ENCODE data around the gene BCL6B. TPM values are rescaled to one million over a fixed set of nuclear protein-coding genes. Genes with fewer than 3 reads are reported as not detected.

BCL6B gene
- total and polyA plus RNA-seq, 10 of the 15 experiments (the other 5 are each of a cell fraction or from before 2014, with no cell fraction given): 0.06 to 0.85 (median 0.11) TPM; not detected in 1

DNA sequence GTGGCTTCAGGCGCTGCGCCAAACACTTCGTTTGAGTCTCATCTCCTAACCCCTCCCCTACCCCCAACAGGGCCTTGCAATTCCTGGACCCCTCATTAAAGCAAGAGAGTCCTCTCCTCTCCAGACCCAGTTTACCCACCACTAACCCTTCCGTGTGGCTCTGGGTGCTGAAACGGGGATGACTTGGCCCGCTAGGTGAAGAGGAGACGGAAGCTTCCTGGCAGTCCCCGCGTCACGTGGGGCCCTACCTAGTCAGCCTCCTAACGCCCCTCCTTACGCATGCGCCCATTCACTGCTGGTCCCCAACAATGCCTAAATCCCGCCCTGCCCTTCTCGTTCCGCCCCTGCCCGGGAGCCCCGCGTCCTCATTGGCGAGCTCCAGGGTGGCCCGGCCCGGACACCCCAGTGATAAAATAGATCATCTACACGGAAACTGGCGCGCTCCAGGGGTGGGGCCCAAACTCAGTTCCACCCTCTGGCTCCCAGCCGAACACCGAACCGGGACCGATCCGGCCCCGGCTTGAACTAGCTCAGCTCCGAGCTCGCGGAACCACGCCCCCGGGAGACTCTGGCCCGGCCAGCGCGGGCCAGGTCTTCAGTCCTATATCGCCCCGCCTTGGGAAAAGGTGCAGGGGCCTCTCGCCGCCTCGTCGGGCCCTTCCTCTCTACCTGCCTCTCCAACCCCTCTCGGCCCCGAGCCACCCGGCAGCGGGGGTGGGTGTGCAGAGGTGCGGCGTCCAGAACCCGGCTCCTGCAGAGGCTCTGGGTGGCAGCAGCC, 12.9 kb downstream of the BCL6B start, which contains the start of gene SLC16A13 (continued):
- TF ChIP-seq BRCA1 (IDR thresholded peaks at IDR 0.05; ENCODE audit: low read depth, low read length): no peak
- no peak for TF ChIP-seq IRF3 (IDR thresholded peaks at IDR 0.05)
- TF ChIP-seq TCF3 (IDR thresholded peaks at IDR 0.05; ENCODE audit: borderline replicate concordance, insufficient read depth, low read depth, low read length): no peak
- TF ChIP-seq TBL1XR1 (IDR thresholded peaks at IDR 0.05; ENCODE audit: low read depth, low read length): no peak
- no peak for TF ChIP-seq BCLAF1 (IDR thresholded peaks at IDR 0.05)
- peak in 1 of 2 experiments; percentile 27; a peak in 1 of 4 replicates for TF ChIP-seq EP300 (IDR thresholded peaks at IDR 0.05; ENCODE audit: borderline replicate concordance in 1 of 2, control insufficient read depth in 1 of 2, low read depth in 2 of 2, low read length in 2 of 2)
- TF ChIP-seq, protein P1, sequence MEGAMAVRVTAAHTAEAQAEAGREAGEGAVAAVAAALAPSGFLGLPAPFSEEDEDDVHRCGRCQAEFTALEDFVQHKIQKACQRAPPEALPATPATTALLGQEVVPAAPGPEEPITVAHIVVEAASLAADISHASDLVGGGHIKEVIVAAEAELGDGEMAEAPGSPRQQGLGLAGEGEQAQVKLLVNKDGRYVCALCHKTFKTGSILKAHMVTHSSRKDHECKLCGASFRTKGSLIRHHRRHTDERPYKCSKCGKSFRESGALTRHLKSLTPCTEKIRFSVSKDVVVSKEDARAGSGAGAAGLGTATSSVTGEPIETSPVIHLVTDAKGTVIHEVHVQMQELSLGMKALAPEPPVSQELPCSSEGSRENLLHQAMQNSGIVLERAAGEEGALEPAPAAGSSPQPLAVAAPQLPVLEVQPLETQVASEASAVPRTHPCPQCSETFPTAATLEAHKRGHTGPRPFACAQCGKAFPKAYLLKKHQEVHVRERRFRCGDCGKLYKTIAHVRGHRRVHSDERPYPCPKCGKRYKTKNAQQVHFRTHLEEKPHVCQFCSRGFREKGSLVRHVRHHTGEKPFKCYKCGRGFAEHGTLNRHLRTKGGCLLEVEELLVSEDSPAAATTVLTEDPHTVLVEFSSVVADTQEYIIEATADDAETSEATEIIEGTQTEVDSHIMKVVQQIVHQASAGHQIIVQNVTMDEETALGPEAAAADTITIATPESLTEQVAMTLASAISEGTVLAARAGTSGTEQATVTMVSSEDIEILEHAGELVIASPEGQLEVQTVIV (IDR thresholded peaks at IDR 0.05; ENCODE audit: borderline replicate concordance, partially characterized antibody): peak; percentile 34
- no peak for TF ChIP-seq SIX5 (IDR thresholded peaks at IDR 0.05; ENCODE audit: low read depth, low read length, severe bottlenecking)
- TF ChIP-seq TARDBP (IDR thresholded peaks at IDR 0.05; ENCODE audit: borderline replicate concordance): 0 out of 2 replicates have a peak, but pooled peaks have one; percentile 52
- TF ChIP-seq YBX1 (IDR thresholded peaks at IDR 0.05): no peak
- 0 out of 4 replicates have a peak, but pooled peaks of 1 of the 2 experiments have one; percentile 35 for TF ChIP-seq ETV6 (conservative IDR thresholded peaks at IDR 0.05 in 1 of 2, IDR thresholded peaks at IDR 0.05 in 1 of 2; ENCODE audit: borderline replicate concordance in 1 of 2, low read depth in 1 of 2)
- TF ChIP-seq ZNF217 (IDR thresholded peaks at IDR 0.05): no peak
- TF ChIP-seq IKZF1 (conservative IDR thresholded peaks at IDR 0.05): peak; percentile 71
- TF ChIP-seq, protein P2, sequence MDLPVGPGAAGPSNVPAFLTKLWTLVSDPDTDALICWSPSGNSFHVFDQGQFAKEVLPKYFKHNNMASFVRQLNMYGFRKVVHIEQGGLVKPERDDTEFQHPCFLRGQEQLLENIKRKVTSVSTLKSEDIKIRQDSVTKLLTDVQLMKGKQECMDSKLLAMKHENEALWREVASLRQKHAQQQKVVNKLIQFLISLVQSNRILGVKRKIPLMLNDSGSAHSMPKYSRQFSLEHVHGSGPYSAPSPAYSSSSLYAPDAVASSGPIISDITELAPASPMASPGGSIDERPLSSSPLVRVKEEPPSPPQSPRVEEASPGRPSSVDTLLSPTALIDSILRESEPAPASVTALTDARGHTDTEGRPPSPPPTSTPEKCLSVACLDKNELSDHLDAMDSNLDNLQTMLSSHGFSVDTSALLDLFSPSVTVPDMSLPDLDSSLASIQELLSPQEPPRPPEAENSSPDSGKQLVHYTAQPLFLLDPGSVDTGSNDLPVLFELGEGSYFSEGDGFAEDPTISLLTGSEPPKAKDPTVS (IDR thresholded peaks at IDR 0.05; ENCODE audit: low read depth, low read length): no peak
- no peak for TF ChIP-seq MEF2B (IDR thresholded peaks at IDR 0.05; ENCODE audit: partially characterized antibody, poor library complexity, severe bottlenecking)
- TF ChIP-seq FOS (IDR thresholded peaks at IDR 0.05; ENCODE audit: borderline replicate concordance, extremely low read depth, insufficient read length): no peak
- peak; percentile 96 for TF ChIP-seq SMAD5 (IDR thresholded peaks at IDR 0.05; ENCODE audit: low read depth)
- no peak for TF ChIP-seq NFXL1 (IDR thresholded peaks at IDR 0.05; ENCODE audit: borderline replicate concordance)
- no peak; the same call in 1 of the 2 replicates for TF ChIP-seq MTA2 (IDR thresholded peaks at IDR 0.05; ENCODE audit: low read depth)
- no peak for TF ChIP-seq RCOR1 (conservative IDR thresholded peaks at IDR 0.05; ENCODE audit: low read depth, low read length)
- no peak; the same call in 1 of the 2 replicates for TF ChIP-seq SIN3A (IDR thresholded peaks at IDR 0.05; ENCODE audit: low read depth, low read length)

All from GM12878 (cell line).